ENCODE data around the gene MAMLD1. TPM values are rescaled to one million over a fixed set of nuclear protein-coding genes. Genes with fewer than 3 reads are reported as not detected.

MAMLD1 gene
- total and polyA plus RNA-seq, 2 donors (not counting 3 experiments of a cell fraction or from before 2014, with no cell fraction given): 2.5 to 5.6 TPM

DNA sequence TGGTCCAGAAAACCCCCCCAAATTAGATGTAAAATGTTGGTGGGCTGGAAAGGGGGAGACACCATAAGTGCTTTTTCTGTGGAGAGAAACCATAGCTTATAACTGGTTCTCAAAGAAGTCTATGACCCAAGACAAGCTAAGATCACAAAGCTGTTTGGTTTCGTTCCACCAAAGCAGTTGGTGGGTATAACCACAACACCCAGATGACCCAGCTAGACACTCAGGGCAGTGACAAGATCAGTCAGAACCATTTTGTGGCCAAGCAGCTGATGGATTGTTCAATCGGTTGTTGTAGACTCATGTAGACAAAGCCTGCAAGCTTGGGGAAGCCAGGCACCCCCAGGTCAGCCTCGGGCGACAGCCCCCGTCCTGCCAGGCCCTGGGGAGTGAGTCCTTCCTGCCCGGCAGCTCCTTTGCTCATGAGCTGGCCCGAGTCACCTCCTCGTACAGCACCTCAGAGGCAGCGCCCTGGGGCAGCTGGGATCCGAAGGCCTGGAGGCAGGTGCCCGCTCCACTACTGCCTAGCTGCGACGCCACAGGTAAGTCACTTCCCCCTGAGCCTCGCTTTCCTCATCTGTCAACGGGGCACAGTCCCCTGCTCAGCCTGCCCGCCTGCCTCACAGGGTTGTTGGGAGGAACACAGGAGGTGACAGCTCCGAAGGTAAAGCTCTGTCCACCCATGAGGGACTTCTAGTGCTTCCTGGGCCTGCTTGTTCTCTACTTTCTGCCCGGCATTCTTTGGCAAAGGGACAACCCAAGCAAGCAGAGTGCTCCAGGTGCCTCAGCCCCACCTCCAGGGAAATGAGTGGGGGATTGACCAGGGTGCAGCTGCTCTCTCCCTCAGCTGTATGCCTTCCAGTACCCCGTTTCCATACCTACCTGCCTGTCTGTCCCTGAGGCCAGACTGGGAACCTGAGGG lies 140.1 kb downstream of the MAMLD1 start:
- CTCF ChIA-PET: interaction anchor here (1.2 kb wide), 1 partner anchor 16 kb away, joined by 6 read pairs; no protein-coding TSS in a partner anchor
- POLR2A ChIA-PET: no interaction called here
- intact Hi-C loops (cut with micrococcal nuclease): loop anchor here (5.0 to 10.0 kb wide), 2 partner anchors 214 to 418 kb away; no protein-coding TSS in a partner anchor
- Histone ChIP-seq H3K36me3 (ENCODE audit: control insufficient read depth in 2 of 2, extremely low read depth in 1 of 2, insufficient read depth in 2 of 2, low read length in 2 of 2) (no peaks in the 10 kb centered on the region), H3K27ac (ENCODE audit: insufficient read depth, low read depth, low read length) (no peak overlapping the region), H3K79me2 (ENCODE audit: control insufficient read depth, insufficient read depth, low read length) (no peaks in the 10 kb centered on the region), H3K9me3 (replicated peaks; ENCODE audit: control insufficient read depth, insufficient read depth, low read length) (no peaks in the 10 kb centered on the region), H3K4me3 (replicated peaks in 1 of 3; ENCODE audit: insufficient read depth in 1 of 3, low read depth in 1 of 3, low read length in 3 of 3) (no peak overlapping the region), H3K4me1 (ENCODE audit: control insufficient read depth, extremely low read depth, insufficient read depth, low read length) (peaks cover 44% of the 10 kb centered on the region), H3K27me3 (ENCODE audit: control insufficient read depth in 2 of 2, insufficient read depth in 2 of 2, low read length in 2 of 2) (no peaks in the 10 kb centered on the region), H2AFZ (ENCODE audit: low read depth, low read length) (no peak overlapping the region), H3K9ac (replicated peaks; ENCODE audit: extremely low read depth, insufficient read depth, low read length) (no peak overlapping the region), H3K4me2 (ENCODE audit: insufficient read depth, low read length) (no peak overlapping the region), H4K20me1 (replicated peaks; ENCODE audit: control insufficient read depth, extremely low read depth, insufficient read depth, low read length) (no peaks in the 10 kb centered on the region), H3K9me1 (replicated peaks; ENCODE audit: control insufficient read depth, extremely low read depth, insufficient read depth, low read length) (no peaks in the 10 kb centered on the region)
- no TSS peak for BruUV-seq (replicated peaks)
- no peak for DNase-seq (ENCODE audit: low read depth, low spot score)
- dilution Hi-C loops (cut with MboI; ENCODE audit: extremely low pct_ligation_motif_present, low sequenced_read_pairs): no loop called here
- TF ChIP-seq FOS (IDR thresholded peaks at IDR 0.05; ENCODE audit: borderline replicate concordance, insufficient read depth, low read length) (no peak), POLR2A (IDR thresholded peaks at IDR 0.05; ENCODE audit: low read depth, low read length) (no peak), GATA2 (IDR thresholded peaks at IDR 0.05; ENCODE audit: insufficient read depth, insufficient read length, low read depth, low read length) (no peak), MYC (IDR thresholded peaks at IDR 0.05; ENCODE audit: low read depth, low read length) (no peak), JUN (IDR thresholded peaks at IDR 0.05; ENCODE audit: borderline replicate concordance, insufficient read depth, insufficient read length, low read depth) (no peak), EZH2 (IDR thresholded peaks at IDR 0.05; ENCODE audit: borderline replicate concordance, low read depth, low read length, severe bottlenecking) (no peak), POLR2AphosphoS5 (IDR thresholded peaks at IDR 0.05; ENCODE audit: insufficient read depth, low read depth, low read length) (no peak)
- TF ChIP-seq, protein P1, sequence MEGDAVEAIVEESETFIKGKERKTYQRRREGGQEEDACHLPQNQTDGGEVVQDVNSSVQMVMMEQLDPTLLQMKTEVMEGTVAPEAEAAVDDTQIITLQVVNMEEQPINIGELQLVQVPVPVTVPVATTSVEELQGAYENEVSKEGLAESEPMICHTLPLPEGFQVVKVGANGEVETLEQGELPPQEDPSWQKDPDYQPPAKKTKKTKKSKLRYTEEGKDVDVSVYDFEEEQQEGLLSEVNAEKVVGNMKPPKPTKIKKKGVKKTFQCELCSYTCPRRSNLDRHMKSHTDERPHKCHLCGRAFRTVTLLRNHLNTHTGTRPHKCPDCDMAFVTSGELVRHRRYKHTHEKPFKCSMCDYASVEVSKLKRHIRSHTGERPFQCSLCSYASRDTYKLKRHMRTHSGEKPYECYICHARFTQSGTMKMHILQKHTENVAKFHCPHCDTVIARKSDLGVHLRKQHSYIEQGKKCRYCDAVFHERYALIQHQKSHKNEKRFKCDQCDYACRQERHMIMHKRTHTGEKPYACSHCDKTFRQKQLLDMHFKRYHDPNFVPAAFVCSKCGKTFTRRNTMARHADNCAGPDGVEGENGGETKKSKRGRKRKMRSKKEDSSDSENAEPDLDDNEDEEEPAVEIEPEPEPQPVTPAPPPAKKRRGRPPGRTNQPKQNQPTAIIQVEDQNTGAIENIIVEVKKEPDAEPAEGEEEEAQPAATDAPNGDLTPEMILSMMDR (IDR thresholded peaks at IDR 0.05; ENCODE audit: extremely low read depth in 1 of 2, insufficient read depth in 1 of 2, low read depth in 1 of 2, low read length in 2 of 2): no peak
- TF ChIP-seq, protein P2, sequence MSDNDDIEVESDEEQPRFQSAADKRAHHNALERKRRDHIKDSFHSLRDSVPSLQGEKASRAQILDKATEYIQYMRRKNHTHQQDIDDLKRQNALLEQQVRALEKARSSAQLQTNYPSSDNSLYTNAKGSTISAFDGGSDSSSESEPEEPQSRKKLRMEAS (IDR thresholded peaks at IDR 0.05; ENCODE audit: insufficient read depth, insufficient read length): no peak
- no peak for FAIRE-seq

Data from endothelial cell of umbilical vein (primary cell).